DOHH2 (cell line): ENCODE measurements around the gene CGB8.
"Not testable (repeated sequence)": the region's sequence is repeated elsewhere in the genome, so short reads cannot be mapped to it uniquely, and the experiment has no call there.

Experiments
- H3F3A ChIP-seq: fragments of 200-600 bp; sonication (generic), shearing (Covaris generic); 2 replicates; pipeline ENCODE4 v1.6.0; 2016; ENCODE audit warnings: antibody characterized with exemption, mild to moderate bottlenecking; ENCODE audit not compliant: control insufficient read depth, insufficient read depth
- H3K27ac ChIP-seq: fragments of 200-600 bp; sonication (generic); 2 replicates; pipeline ENCODE4 v1.5.1; 2014; ENCODE audit warnings: low read depth, mild to moderate bottlenecking, low read length, moderate library complexity
- H3K27me3 ChIP-seq: fragments of 200-600 bp; sonication (generic); 2 replicates; pipeline ENCODE4 v1.6.1; 2014; ENCODE audit warnings: mild to moderate bottlenecking, low read length, mixed read lengths; ENCODE audit not compliant: control insufficient read depth
- H3K36me3 ChIP-seq: fragments of 200-600 bp; sonication (generic); 2 replicates; pipeline ENCODE4 v1.6.1; 2014; ENCODE audit warnings: mild to moderate bottlenecking, low read length, moderate library complexity, mixed read lengths; ENCODE audit not compliant: control insufficient read depth
- H3K4me1 ChIP-seq: fragments of 200-600 bp; sonication (generic); 2 replicates; pipeline ENCODE4 v1.6.1; 2014; ENCODE audit warnings: mild to moderate bottlenecking, low read length, mixed read lengths; ENCODE audit not compliant: control insufficient read depth
- H3K4me2 ChIP-seq: fragments of 200-600 bp; sonication (generic); 2 replicates; pipeline ENCODE4 v1.6.0; 2014; ENCODE audit warnings: mild to moderate bottlenecking, low read length, moderate library complexity
- H3K4me3 ChIP-seq: fragments of 200-600 bp; sonication (generic); 2 replicates; pipeline ENCODE4 v1.5.1; 2014; ENCODE audit warnings: mild to moderate bottlenecking, low read length, mixed read lengths
- H3K79me2 ChIP-seq: fragments of 200-600 bp; sonication (generic); 2 replicates; pipeline ENCODE4 v1.6.1; 2014; ENCODE audit warnings: mild to moderate bottlenecking, low read length, mixed read lengths; ENCODE audit not compliant: control insufficient read depth
- H3K9me2 ChIP-seq: fragments of 200-600 bp; sonication (generic); replicated peaks from 2 replicates; pipeline ENCODE4 v1.6.1; 2014; ENCODE audit warnings: mild to moderate bottlenecking, low read length, mixed read lengths; ENCODE audit not compliant: control insufficient read depth
- H3K9me3 ChIP-seq: fragments of 200-600 bp; sonication (generic); 2 replicates; pipeline ENCODE4 v1.6.1; 2014; ENCODE audit warnings: antibody characterized with exemption, low read length, mixed read lengths; ENCODE audit not compliant: control insufficient read depth, insufficient read depth
- H4K20me1 ChIP-seq: fragments of 200-600 bp; sonication (generic); 2 replicates; pipeline ENCODE4 v1.6.0; 2014; ENCODE audit warnings: low read depth, mild to moderate bottlenecking, antibody characterized with exemption, low read length, moderate library complexity; ENCODE audit not compliant: control insufficient read depth, insufficient read depth
- TF ChIP-seq, protein P1 (sequence below): fragments of 200-600 bp; sonication (generic); IDR thresholded peaks from one replicate; pipeline ENCODE4 v1.5.1; 2014; ENCODE audit warnings: antibody characterized with exemption, mild to moderate bottlenecking, low read depth, low read length; ENCODE audit not compliant: poor library complexity, severe bottlenecking

CGB8 gene

DNA sequence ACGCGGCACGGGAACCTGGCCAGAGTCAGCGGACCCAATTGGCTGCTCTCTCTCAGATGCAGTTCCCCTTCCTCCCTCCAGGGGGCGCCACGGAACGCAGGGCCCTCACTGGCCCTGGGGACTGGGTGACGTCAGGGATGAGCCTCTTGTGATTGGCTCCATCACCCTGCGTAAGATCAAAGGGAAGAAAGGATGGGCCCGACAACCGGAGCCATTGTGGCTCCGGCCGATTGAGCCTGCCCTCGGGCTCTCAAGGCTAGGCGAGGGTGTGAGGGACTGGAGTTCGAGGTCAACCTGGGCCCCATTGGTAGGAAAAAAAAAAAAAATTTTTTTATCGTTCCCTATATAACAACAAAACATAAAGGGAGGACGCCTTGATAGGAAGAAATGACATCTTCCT lies 12.1 kb downstream of the CGB8 start, which contains the start of gene CGB1:
Gene CGB1, minus strand, starts transcription at position 81 of the 400 bp plus-strand sequence. CDS start 184 bp downstream, outside the sequence.
- not testable (repeated sequence) for H3K27me3 ChIP-seq, H3F3A ChIP-seq, H3K4me2 ChIP-seq, H3K79me2 ChIP-seq, H3K4me1 ChIP-seq, H3K36me3 ChIP-seq, H3K9me3 ChIP-seq, H3K27ac ChIP-seq, H4K20me1 ChIP-seq, H3K9me2 ChIP-seq, H3K4me3 ChIP-seq
- TF ChIP-seq, protein P1, sequence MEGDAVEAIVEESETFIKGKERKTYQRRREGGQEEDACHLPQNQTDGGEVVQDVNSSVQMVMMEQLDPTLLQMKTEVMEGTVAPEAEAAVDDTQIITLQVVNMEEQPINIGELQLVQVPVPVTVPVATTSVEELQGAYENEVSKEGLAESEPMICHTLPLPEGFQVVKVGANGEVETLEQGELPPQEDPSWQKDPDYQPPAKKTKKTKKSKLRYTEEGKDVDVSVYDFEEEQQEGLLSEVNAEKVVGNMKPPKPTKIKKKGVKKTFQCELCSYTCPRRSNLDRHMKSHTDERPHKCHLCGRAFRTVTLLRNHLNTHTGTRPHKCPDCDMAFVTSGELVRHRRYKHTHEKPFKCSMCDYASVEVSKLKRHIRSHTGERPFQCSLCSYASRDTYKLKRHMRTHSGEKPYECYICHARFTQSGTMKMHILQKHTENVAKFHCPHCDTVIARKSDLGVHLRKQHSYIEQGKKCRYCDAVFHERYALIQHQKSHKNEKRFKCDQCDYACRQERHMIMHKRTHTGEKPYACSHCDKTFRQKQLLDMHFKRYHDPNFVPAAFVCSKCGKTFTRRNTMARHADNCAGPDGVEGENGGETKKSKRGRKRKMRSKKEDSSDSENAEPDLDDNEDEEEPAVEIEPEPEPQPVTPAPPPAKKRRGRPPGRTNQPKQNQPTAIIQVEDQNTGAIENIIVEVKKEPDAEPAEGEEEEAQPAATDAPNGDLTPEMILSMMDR, result peak; percentile 75

DNA sequence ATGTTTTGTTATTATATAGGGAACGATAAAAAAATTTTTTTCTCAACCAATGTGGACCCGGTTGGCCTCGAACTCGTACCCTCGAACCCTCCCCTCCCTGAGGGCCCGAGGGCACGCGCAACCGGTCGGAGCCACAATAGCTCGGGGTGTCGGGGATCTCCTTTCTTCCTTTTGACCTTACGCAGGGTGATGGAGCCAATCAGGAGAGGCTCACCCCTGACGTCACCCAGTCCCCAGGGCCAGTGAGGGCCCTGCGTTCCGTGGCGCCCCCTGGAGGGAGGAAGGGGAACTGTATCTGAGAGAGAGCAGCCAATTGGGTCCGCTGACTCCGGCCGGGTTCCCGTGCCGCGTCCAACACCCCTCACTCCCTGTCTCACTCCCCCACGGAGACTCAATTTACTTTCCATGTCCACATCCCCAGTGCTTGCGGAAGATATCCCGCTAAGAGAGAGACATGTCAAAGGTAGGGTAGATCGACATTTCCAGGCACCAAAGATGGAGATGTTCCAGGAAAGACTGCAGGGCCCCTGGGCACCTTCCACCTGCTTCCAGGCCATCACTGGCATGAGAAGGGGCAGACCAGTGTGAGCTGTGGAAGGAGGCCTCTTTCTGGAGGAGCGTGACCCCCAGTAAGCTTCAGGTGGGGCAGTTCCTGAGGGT lies 17.1 kb downstream of the CGB8 start, which contains the start of gene CGB2:
Gene CGB2, plus strand, starts transcription at position 249 of the 660 bp plus-strand sequence. Its CDS starts 206 bp downstream, at position 455.
- H3K4me2 ChIP-seq, H3K27me3 ChIP-seq, H3K9me3 ChIP-seq, H3F3A ChIP-seq, H3K9me2 ChIP-seq, H3K4me3 ChIP-seq, H3K27ac ChIP-seq, H3K4me1 ChIP-seq, H3K36me3 ChIP-seq, H4K20me1 ChIP-seq, H3K79me2 ChIP-seq: not testable (repeated sequence)
- TF ChIP-seq, protein P1, result peak; percentile 72

DNA sequence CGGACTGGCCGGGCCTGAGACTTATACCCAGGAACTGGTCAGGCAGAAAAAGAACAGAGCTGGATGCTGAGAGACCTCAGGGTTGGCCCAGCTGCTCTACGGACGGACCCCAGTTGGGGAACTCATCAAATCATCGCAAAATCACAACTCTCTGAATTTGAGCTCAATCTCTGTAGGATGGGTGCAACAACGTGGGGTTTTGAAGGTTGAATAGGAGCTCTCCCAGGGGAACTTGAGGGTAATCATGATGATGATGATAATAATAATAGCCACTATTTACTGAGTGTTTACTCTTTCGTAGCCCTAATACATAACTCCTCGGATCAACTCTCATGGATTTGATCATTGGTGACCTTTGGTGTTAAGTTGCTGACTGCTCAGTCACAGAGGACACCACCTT lies 18.6 kb downstream of the CGB8 start:
- H3K27ac ChIP-seq, H3K4me1 ChIP-seq, H3K4me3 ChIP-seq, H3K36me3 ChIP-seq, H3K4me2 ChIP-seq, H3K27me3 ChIP-seq, H3K9me3 ChIP-seq, H3K79me2 ChIP-seq, H3K9me2 ChIP-seq, H4K20me1 ChIP-seq, H3F3A ChIP-seq: not testable (repeated sequence)

DNA sequence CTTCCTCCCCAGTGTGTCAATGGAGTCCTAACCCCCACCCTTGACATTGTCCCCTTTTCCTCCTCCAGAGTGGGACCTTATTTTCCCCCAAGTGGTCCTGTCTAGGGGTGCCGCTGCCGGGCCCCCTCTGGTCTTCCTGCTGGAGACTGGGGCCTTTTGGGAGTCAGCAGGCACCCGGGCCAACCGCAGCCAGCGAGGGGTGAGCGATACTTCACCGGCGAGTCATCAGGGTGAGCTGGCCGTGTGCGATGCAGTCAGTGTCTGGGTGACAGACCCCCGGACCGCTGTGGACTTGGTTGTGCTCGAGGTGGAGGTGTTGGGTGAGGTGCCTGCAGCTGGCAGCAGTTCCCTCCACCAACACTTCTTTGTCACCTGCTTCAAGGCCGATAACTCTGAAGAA lies 19.2 kb downstream of the CGB8 start:
- H3K27me3 ChIP-seq, H4K20me1 ChIP-seq, H3K79me2 ChIP-seq, H3K27ac ChIP-seq, H3K9me3 ChIP-seq, H3K4me2 ChIP-seq, H3F3A ChIP-seq, H3K4me1 ChIP-seq, H3K4me3 ChIP-seq, H3K36me3 ChIP-seq, H3K9me2 ChIP-seq: not testable (repeated sequence)

DNA sequence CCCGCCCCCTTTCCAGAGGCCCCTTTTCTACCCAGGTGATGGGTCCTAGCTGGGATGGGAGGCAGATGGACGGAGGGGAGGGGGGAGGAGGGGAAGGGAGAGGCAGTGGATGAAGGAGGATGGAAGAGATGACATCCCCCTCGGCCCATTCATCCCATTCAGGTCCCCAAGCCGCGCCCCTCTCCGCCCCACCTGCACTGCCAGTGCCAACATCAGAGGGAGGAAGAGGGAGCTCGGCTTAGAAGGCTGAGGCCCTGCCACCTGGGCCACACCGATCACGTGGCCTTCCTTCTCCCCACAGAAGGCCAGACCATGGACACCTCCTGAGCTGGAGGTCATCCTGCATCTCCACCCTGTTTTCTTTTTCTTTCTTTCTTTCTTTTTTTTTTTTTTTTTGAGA lies 20.2 kb downstream of the CGB8 start:
- not testable (repeated sequence) for H3K4me3 ChIP-seq, H3K9me3 ChIP-seq, H3K9me2 ChIP-seq, H4K20me1 ChIP-seq, H3K27me3 ChIP-seq, H3K4me2 ChIP-seq, H3K36me3 ChIP-seq, H3K79me2 ChIP-seq, H3K27ac ChIP-seq, H3F3A ChIP-seq, H3K4me1 ChIP-seq

DNA sequence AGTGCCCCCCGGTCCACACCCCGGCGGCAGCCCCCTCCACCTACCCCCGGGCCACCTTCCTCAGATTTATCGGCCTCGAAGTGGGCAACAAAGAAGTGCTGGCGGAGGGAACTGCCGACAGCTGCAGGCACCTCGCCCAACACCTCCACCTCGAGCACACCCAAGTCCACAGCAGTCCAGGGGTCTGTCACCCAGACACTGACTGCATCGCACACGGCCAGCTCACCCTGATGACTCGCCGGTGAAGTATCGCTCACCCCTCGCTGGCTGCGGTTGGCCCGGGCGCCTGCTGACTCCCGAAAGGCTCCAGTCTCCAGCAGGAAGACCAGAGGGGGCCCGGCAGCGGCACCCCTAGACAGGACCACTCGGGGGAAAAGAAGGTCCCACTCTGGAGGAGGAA lies 23.3 kb downstream of the CGB8 start:
- not testable (repeated sequence) for H3K79me2 ChIP-seq, H3K36me3 ChIP-seq, H3K9me2 ChIP-seq, H3K27ac ChIP-seq, H3K27me3 ChIP-seq, H3F3A ChIP-seq, H4K20me1 ChIP-seq, H3K4me3 ChIP-seq, H3K9me3 ChIP-seq, H3K4me2 ChIP-seq
- peaks cover 11% of the 10 kb centered on the region for H3K4me1 ChIP-seq

DNA sequence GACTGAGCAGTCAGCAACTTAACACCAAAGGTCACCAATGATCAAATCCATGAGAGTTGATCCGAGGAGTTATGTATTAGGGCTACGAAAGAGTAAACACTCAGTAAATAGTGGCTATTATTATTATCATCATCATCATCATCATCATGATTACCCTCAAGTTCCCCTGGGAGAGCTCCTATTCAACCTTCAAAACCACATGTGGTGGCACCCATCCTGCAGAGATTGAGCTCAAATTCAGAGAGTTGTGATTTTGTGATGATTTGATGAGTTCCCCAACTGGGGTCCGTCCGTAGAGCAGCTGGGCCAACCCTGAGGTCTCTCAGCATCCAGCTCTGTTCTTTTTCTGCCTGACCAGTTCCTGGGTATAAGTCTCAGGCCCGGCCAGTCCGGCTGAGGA lies 23.8 kb downstream of the CGB8 start:
- not testable (repeated sequence) for H3K27ac ChIP-seq, H3K36me3 ChIP-seq, H3K9me3 ChIP-seq, H3K79me2 ChIP-seq, H3F3A ChIP-seq, H4K20me1 ChIP-seq, H3K27me3 ChIP-seq, H3K4me3 ChIP-seq, H3K9me2 ChIP-seq, H3K4me2 ChIP-seq
- H3K4me1 ChIP-seq, result peaks cover 16% of the 10 kb centered on the region
